AG04450 (cell line): ENCODE data around the gene SH2D3A. TPM values are rescaled to one million over a fixed set of nuclear protein-coding genes. Genes with fewer than 3 reads are reported as not detected.

Experiments
- CTCF ChIA-PET: fragments of 300-600, 350-600 bp; formaldehyde crosslinking; extraction: SDS; loops from one replicate; lab custom pipeline; 2022; ENCODE audit warnings: antibody characterized with exemption, inconsistent platforms; lab: Charles Lee
- POLR2A ChIA-PET: fragments of 350-600 bp; formaldehyde crosslinking; extraction: SDS; loops from one replicate; lab custom pipeline; 2021; ENCODE audit warnings: antibody characterized with exemption, inconsistent platforms; lab: Yijun Ruan, JAX
- DNase-seq: peaks from one replicate; pipeline ENCODE4 v3.0.0-alpha.2; 2011; ENCODE audit warnings: low read depth, low spot score
- H3K27ac ChIP-seq: one replicate; pipeline ENCODE4 v1.5.1; 2012; ENCODE audit warnings: low read depth, low read length, control low read depth
- H3K27me3 ChIP-seq: one replicate; pipeline ENCODE4 v1.6.0; 2012; ENCODE audit warnings: low read length; ENCODE audit not compliant: control insufficient read depth, insufficient read depth
- H3K4me3 ChIP-seq: 2 replicates; pipeline ENCODE4 v1.5.1; 2011; ENCODE audit warnings: mild to moderate bottlenecking, low read depth, low read length, control low read depth
- H3K9me3 ChIP-seq: 2 replicates; pipeline ENCODE4 v1.5.1; 2012; ENCODE audit warnings: low read length; ENCODE audit not compliant: control insufficient read depth, insufficient read depth
- CTCF ChIP-seq: IDR thresholded peaks from 2 replicates; pipeline ENCODE4 v1.5.1; 2011; ENCODE audit warnings: low read depth, low read length, control low read depth, inconsistent platforms
- polyA plus RNA-seq: library from polyadenylated mRNA; depleted of rRNA; stranded (reverse); fragments of >200 nt; gene quantifications from 2 replicates; pipeline ENCODE4 v1.2.3, GENCODE V29; 2011

Gene SH2D3A
- polyA plus RNA-seq, 1 experiment: not detected

DNA sequence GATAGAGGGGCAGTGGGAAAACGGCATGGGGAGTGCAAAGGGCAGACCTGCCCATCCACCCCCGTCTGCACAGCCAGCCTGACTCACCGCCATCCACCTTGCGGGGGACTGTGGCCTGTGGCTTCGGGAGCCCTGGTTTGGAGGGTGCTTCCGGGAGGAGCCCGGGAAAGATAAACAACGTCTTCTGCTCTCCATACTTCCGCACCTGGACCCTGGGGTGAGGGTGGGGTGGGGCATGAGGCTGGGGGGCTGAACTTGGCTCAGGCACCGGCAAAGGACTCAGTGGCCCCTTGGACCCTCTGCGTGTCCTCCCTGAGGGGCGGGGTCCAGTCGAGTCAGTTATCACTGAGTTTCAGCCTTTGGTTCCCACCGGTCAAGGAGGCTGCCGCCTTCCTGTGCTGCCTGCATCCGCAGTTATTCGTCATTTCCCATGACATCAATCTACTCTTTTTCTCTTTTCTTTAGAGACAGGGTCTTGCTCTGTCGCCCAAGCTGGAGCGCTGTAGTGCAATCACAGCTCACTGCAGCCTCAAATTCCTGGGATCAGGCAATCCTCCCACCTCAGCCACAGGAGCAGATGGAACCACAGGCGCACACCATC lies 33.0 kb downstream of the SH2D3A start:
- Histone ChIP-seq H3K27ac (no peak overlapping the region), H3K27me3 (no peaks in the 10 kb centered on the region), H3K9me3 (no peaks in the 10 kb centered on the region; the same call in 1 of the 2 replicates), H3K4me3 (no peak overlapping the region)
- POLR2A ChIA-PET: no interaction called here
- no peak for DNase-seq
- CTCF ChIA-PET: no interaction called here
- no peak for TF ChIP-seq CTCF

GRCh38 chr19:6733338-6734095 lies 33.7 kb downstream of the SH2D3A start:
- Histone ChIP-seq H3K27ac (no peak overlapping the region), H3K27me3 (no peaks in the 10 kb centered on the region), H3K4me3 (no peak overlapping the region), H3K9me3 (no peaks in the 10 kb centered on the region; the same call in 1 of the 2 replicates)
- peak; percentile 17; the same call in 1 of the 2 replicates for TF ChIP-seq CTCF
- POLR2A ChIA-PET: no interaction called here
- no peak for DNase-seq
- CTCF ChIA-PET: interaction anchor here (0.7 kb wide), 1 partner anchor 11 kb away, joined by 3 read pairs; no protein-coding TSS in a partner anchor

- no peak for DNase-seq
- H3K4me3 ChIP-seq: no peak overlapping the region
- peak overlapping the region; percentile 11 for H3K27ac ChIP-seq
- CTCF ChIA-PET: interaction anchor here (0.6 to 0.7 kb wide), 2 partner anchors 10 to 215 kb away, joined by 3 to 5 read pairs; no protein-coding TSS in a partner anchor
- no peaks in the 10 kb centered on the region; the same call in 1 of the 2 replicates for H3K9me3 ChIP-seq
- H3K27me3 ChIP-seq: no peaks in the 10 kb centered on the region
- no peak for TF ChIP-seq CTCF
- POLR2A ChIA-PET: no interaction called here
Measured at GRCh38 chr19:6732803-6733337, 34.4 kb downstream of the SH2D3A start.

GRCh38 chr19:6731822-6732221 lies 35.4 kb downstream of the SH2D3A start:
- no peak for TF ChIP-seq CTCF
- ChIA-PET CTCF (no interaction called here), POLR2A (no interaction called here)
- Histone ChIP-seq H3K4me3 (no peak overlapping the region), H3K9me3 (no peaks in the 10 kb centered on the region; the same call in 1 of the 2 replicates), H3K27ac (no peak overlapping the region), H3K27me3 (no peaks in the 10 kb centered on the region)
- DNase-seq: no peak
